RPMI8226 (cell line): ENCODE data around the gene DCAF8L2.
A peak's percentile ranks its signal among the peaks of the same experiment; 100 is the strongest.
"Not testable (repeated sequence)": the region's sequence is repeated elsewhere in the genome, so short reads cannot be mapped to it uniquely, and the experiment has no call there.

Source experiments
- DNase-seq: peaks from one replicate; pipeline ENCODE4 v3.0.0-alpha.2; 2015

DCAF8L2 gene

GRCh38 chrX:27590044-27590443, at the start of gene DCAF8L2:
Gene DCAF8L2, plus strand, starts transcription at chrX:27590344. Its CDS starts 156,552 bp downstream, at chrX:27746896.
- DNase-seq = no peak

DNA sequence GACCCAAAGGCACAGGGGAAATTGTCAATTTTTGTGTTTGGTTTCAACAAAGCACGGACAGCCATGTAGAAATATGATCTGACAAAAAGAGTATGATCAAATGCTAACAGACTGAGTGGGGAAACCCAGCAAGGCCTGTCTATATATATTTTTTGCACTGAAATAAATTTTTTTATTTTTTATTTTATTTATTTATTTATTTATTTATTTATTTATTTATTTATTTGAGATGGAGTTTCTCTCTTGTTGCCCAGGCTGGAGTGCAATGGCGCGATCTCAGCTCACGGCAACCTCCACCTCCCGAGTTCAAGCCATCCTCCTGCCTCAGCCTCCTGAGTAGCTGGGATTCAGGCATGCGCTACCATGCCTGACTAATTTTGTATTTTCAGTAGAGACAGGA, 49.0 kb upstream of the DCAF8L2 start:
- DNase-seq = not testable (repeated sequence)

DNA sequence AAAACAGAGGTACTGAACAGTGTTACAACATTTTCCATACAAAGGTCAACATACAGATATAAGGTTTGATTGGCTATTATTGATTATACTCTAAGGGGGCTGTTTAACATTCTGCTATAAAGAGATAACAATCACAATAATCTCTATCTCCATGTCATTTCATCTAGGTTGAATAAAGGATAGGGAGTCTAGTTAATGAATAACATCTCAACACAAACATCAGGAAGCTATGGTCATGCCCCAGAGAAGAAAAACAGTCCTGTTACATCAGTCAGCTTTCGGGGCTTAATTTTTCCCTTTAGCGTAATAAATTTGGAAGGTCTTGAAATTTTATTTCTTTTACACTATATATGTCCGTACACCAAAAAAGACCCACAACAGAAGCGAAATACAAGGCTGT, 41.5 kb upstream of the DCAF8L2 start:
- no peak for DNase-seq

DNA sequence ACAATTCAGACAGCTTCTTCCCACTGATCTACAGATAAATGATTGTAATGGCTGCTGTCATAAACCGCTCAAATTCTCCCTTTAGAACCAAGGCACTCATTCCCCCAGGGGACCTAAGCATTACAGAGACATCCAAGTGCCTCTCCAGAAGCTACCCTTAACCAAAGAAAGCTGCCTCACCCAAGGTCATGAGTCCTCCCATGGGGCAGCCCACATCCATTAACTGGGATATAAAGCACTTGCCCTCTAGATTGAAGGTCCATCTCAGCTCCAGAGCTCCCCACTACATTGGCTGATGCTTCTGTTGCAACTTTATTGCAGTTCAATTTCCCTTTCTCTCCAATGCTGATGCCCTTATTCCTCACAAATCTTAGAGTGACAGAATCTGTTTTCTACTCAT, 40.5 kb upstream of the DCAF8L2 start:
- no peak for DNase-seq

DNA sequence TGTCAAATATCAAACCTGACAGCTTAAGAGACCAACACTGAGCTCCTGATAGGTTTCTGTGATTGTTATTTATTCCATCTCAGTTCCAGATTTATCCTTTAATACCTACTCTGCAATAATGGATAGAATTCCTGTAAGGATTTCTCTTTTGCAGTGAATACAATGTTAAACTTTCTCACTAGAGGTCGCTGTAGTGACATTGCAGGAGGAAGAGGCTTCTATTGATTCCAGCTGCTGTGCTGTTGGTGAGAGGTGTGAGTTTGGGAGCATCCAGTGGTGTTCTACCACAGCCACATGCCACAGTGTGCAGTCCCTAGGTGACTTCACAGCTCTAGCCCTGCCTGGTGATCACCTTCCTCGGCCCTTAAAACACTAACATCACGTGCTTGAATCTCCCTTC, 34.6 kb upstream of the DCAF8L2 start:
- DNase-seq = peak; percentile 5

DNA sequence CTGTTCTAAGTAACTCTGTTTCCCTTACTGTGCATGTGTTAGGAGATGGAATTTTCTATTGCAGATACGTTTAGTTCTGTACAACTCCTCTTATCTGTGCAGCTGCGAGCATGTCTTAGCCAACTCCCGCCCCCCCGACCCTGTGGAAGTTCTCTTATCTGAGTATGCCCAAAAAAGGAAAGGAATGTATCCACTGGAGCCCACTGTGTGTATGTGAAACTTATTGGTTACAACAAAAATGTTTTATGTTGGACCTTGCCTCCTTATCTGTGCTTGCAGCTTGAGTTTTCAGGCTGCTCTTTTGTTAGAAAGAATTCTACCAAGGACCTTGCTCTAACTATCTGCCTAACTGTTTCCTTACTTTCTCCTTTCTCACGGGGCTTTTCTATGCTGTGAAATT, 24.2 kb upstream of the DCAF8L2 start:
- no peak for DNase-seq

- no peak for DNase-seq
These were observed 19.0 kb upstream of the DCAF8L2 start for GRCh38 chrX:27571164-27571563.

DNA sequence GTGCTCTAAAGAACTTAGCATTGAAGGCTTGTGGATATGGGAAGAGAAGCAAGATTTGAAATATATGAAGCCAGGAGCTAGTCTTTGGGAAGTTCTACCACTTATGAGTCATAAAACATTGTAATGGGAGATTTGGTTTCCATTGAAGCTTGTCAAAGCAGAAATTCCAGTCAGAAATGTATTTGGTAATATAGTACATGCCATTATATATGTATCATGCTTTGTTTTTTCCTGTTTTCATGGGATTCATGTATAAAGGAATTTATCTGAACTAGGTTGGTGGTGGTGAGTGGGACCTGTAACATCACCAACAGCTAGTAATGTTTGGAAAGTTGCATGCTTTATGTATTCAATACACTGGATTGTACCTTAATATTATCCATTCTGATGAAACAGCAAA, 14.6 kb upstream of the DCAF8L2 start:
- no peak for DNase-seq

- no peak for DNase-seq
These were observed 6.2 kb upstream of the DCAF8L2 start for GRCh38 chrX:27583976-27584375.

- DNase-seq = no peak
These were observed 1.8 kb downstream of the DCAF8L2 start for GRCh38 chrX:27591938-27592337.

DNA sequence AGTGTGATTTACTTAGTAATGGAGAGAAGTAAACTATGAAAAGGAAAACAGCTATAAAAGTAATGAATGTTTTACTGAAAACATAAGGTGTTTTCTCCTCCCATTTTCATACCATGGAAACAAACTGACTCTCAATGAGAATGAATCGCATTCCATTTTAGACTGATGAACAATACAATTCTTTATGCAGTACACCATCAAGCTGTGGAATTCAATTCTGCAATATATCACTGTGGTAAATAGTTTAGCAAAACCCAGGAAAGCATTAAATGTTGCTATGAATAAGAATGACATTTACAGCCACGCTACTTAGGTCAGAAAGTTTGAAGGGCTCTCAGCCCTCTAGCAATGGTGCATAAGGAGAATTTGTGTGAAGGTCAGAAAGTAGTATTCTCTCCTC, 7.4 kb downstream of the DCAF8L2 start:
- DNase-seq = no peak

DNA sequence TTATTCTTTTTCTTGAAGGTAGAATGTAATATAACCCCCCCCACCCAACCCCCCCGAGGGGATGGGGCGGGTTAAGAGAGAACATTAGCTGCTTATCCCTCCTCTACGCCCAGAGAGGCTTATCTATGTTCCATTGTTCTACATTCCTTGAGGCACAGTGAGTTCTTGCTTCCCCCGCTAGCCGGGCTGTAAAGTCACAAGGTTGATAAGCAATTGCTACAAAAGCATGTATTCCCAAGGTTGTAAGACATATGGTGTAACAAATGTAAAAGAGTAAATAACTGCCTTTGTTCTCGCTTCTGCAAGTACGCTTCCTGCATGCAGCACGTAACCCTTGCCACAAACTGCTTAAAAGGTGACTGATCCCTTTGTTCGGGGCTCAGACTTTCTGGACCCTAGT, 8.2 kb downstream of the DCAF8L2 start:
- DNase-seq = no peak

DNA sequence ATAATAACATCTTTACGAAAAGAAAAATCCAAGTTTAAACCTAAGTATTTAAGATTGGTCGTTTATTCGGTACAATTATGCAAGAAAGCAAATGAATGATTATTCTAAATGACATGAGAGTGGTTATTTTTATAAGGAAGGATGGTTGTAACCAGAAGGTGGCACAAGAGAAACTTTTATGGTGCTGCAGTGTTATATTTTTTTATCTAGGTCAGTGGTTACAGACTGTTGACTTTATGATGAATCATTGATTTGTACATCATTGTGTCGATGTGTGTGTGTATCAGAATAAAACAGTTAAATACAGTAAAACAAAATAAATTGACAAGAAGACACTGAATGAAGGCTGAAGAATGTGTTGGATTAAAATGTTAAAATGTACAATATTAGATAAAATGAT, 9.8 kb downstream of the DCAF8L2 start:
- DNase-seq = no peak

GRCh38 chrX:27600686-27601085, 10.5 kb downstream of the DCAF8L2 start:
- DNase-seq = no peak

DNA sequence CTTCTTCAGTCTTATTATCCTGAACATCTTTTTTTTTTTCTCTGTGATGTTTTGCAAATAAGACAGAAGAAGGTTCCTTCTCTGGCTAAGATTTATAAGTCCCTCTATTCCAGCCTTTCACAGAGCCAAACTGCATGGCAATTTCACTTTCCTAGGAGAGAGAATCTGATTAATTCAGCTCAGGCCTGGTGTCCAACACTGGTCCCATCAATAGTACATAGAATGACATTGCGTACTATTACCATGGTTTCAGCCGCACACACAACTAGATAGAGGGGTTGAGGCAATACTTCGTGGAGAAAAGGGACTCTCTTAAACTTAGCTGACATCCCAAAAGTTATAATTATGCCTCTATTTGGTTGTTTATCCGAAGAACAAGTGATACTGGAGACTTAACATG, 18.5 kb downstream of the DCAF8L2 start:
- DNase-seq = no peak

- no peak for DNase-seq
These were observed 29.3 kb downstream of the DCAF8L2 start for GRCh38 chrX:27619459-27619858.

DNA sequence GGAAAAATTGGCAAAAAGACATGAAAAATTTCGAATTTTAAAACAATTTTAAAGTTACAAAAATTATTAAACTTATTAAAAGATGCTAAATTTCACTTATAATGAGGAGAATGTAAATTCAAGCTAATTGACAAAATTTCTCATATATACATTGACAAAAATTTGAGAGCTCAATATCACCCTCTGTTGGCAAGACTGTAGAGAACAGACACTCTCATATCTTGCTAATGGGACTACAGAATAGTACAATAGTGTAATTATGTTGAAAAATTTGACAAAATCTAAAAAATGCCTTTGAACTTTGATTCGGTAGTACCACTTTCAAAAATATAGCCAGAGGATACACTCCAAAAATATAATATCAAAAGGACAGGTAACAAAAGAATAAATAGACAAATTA, 29.8 kb downstream of the DCAF8L2 start:
- peak; percentile 11 for DNase-seq

DNA sequence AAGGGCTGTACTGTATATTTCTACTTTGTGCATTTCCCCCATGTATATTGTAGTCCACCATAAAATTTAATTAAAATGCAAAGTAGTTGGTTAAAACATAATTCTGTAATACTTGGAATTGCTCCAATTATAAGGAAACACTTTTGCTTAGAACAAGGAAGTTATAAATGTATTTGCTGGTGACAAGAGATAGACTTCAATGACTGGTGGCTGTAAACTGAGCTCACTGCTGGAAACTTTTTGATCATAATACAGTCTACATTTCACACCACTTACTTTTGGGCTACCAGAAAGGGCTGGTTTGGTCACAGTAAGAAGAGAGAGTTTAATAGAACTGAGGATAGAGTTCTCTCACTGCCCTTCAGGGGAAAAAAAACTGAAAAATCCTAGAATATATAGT, 32.7 kb downstream of the DCAF8L2 start:
- no peak for DNase-seq

DNA sequence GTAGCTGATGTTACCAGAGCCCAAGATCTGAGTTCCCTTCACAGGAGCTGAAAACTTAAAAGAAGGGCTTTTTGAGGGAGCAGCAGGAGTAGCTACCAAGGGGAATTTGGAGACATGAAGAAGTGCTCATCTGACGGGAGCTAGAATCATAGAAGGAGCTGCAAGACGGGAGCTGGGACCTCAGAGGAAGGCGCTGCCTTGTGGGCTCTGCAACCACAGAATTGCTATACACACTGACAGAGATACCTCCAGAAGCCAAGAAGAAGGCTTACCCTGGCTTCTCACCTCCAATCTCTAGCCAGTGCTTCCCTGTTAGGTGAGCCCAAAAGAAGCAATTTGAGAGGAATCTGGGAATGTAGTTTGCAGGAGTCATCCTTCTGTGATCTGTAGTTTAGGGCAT, 35.9 kb downstream of the DCAF8L2 start:
- DNase-seq = no peak

- DNase-seq = no peak
These were observed 43.2 kb downstream of the DCAF8L2 start for GRCh38 chrX:27633328-27633727.

- DNase-seq = no peak
These were observed 66.4 kb downstream of the DCAF8L2 start for GRCh38 chrX:27656581-27656980.

DNA sequence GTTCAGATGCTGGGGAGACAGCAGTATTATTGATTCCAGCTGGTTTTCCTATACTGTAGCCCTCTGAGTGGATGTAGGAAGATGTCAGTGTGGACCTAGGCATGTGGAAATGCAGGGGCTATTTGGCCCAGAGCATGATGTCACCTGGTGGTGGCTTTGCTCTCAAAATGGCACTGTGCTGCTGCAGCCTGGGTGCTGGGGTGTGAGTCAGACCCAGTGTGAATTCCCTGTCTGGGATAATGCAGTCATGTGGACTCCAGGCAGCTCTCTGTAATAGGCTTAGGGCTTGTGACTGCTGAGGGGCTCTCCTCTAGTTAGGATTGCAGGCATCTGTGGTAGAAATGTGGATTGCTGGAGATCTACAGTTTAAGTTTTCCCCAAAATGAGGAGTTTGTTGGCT, 70.7 kb downstream of the DCAF8L2 start:
- DNase-seq = no peak

GRCh38 chrX:27671234-27671633, 81.1 kb downstream of the DCAF8L2 start:
- DNase-seq = no peak

DNA sequence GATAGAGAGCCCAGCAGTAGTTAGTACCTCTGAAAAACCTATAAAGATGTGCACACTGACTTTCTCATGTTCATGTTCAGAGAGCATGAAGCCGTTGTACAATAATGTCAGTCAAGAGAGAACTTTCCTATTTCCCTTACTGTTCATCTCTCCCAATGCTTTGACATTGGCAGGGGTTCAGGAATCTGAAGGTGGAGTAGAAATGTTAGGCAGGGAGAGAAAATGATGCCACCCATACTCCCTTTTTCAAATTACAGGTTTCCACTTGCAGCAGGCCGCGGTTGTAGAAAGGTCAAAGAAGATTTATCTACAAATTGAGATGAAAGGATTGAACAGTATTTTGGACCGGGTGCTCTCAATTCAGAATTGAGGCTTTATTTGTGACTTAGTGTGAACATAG, 84.3 kb downstream of the DCAF8L2 start:
- DNase-seq = no peak

GRCh38 chrX:27675493-27675892, 85.3 kb downstream of the DCAF8L2 start:
- DNase-seq = no peak

DNA sequence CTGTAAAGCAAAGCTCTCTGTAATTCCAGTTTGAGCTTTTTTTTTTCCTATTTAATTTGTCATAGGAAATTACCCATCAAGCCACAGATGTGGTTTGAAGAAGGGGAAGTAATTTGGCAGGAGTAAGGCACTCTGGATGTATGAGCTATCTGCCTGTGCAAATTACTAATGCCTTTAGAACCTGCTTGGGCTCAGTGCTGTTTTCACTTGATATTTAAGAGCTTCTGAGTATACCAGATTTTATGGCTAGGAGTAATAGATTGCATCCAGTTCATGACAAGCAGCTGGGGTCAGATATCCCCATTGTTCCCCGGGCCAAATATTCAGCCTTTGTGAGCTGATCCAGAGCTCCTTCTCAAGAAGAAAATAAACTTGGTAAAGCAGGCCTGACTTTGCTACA, 89.1 kb downstream of the DCAF8L2 start:
- no peak for DNase-seq
